H9 (cell line): ENCODE data around the gene USP46. TPM values are rescaled to one million over a fixed set of nuclear protein-coding genes. Genes with fewer than 3 reads are reported as not detected.

ENCODE experiments used
- DNase-seq: peaks from one replicate; pipeline ENCODE4 v3.0.0-alpha.2; 2017
- H2AFZ ChIP-seq: one replicate; pipeline ENCODE4 v1.6.1; 2013; ENCODE audit warnings: mild to moderate bottlenecking, low read length, control low read depth, moderate library complexity
- H2AK5ac ChIP-seq: 2 replicates; pipeline ENCODE4 v1.6.1; 2013; ENCODE audit warnings: low read length, control low read depth, mixed read lengths; ENCODE audit not compliant: insufficient read length
- H2BK120ac ChIP-seq: one replicate; pipeline ENCODE4 v1.6.1; 2013; ENCODE audit warnings: low read depth, mild to moderate bottlenecking, low read length, control low read depth, inconsistent platforms; ENCODE audit not compliant: poor library complexity, severe bottlenecking
- H2BK12ac ChIP-seq: 2 replicates; pipeline ENCODE4 v1.6.1; 2013; ENCODE audit warnings: low read length, control low read depth, mixed read lengths, low read depth; ENCODE audit not compliant: insufficient read length
- H2BK15ac ChIP-seq: 2 replicates; pipeline ENCODE4 v1.6.1; 2013; ENCODE audit warnings: low read depth, low read length, control low read depth
- H2BK20ac ChIP-seq: one replicate; pipeline ENCODE4 v1.6.1; 2013; ENCODE audit warnings: low read depth, mild to moderate bottlenecking, low read length, control low read depth, inconsistent platforms; ENCODE audit not compliant: poor library complexity, severe bottlenecking
- H2BK5ac ChIP-seq: 2 replicates; pipeline ENCODE4 v1.6.1; 2013; ENCODE audit warnings: low read length, control low read depth, mixed read lengths; ENCODE audit not compliant: insufficient read length
- H3K14ac ChIP-seq: 2 replicates; pipeline ENCODE4 v1.6.1; 2013; ENCODE audit warnings: low read length, control low read depth; ENCODE audit not compliant: insufficient read depth
- H3K18ac ChIP-seq: 2 replicates; pipeline ENCODE4 v1.6.1; 2013; ENCODE audit warnings: low read depth, mild to moderate bottlenecking, mixed read lengths, low read length, control low read depth; ENCODE audit not compliant: insufficient read length
- H3K23ac ChIP-seq: 2 replicates; pipeline ENCODE4 v1.6.1; 2013; ENCODE audit warnings: low read length, control low read depth, mixed read lengths, low read depth; ENCODE audit not compliant: insufficient read length
- H3K23me2 ChIP-seq: 2 replicates; pipeline ENCODE4 v1.6.1; 2013; ENCODE audit warnings: low read depth, mild to moderate bottlenecking, mixed read lengths, low read length, control low read depth; ENCODE audit not compliant: insufficient read length, poor library complexity, severe bottlenecking
- H3K27ac ChIP-seq: 2 replicates; pipeline ENCODE4 v1.5.1; 2013; ENCODE audit warnings: low read length, control low read depth, mixed read lengths, low read depth; ENCODE audit not compliant: insufficient read length
- H3K27me3 ChIP-seq: 2 replicates; pipeline ENCODE4 v1.6.1; 2013; ENCODE audit warnings: low read length, control low read depth, inconsistent platforms; ENCODE audit not compliant: insufficient read depth
- H3K4ac ChIP-seq: 2 replicates; pipeline ENCODE4 v1.6.1; 2013; ENCODE audit warnings: low read depth, mild to moderate bottlenecking, control low read depth, inconsistent platforms, low read length, moderate library complexity
- H3K4me1 ChIP-seq: 2 replicates; pipeline ENCODE4 v1.6.1; 2013; ENCODE audit warnings: low read length, control low read depth, inconsistent platforms; ENCODE audit not compliant: insufficient read depth
- H3K4me2 ChIP-seq: 2 replicates; pipeline ENCODE4 v1.6.1; 2013; ENCODE audit warnings: low read length, control low read depth, mixed read lengths; ENCODE audit not compliant: insufficient read length, insufficient read depth
- H3K56ac ChIP-seq: 2 replicates; pipeline ENCODE4 v1.6.1; 2013; ENCODE audit warnings: low read depth, mild to moderate bottlenecking, mixed read lengths, low read length, control low read depth; ENCODE audit not compliant: insufficient read length
- H3K79me1 ChIP-seq: 2 replicates; pipeline ENCODE4 v1.6.1; 2013; ENCODE audit warnings: low read depth, mild to moderate bottlenecking, moderate library complexity, low read length, control low read depth, inconsistent platforms; ENCODE audit not compliant: insufficient read depth, poor library complexity, severe bottlenecking
- H3K79me2 ChIP-seq: 2 replicates; pipeline ENCODE4 v1.6.1; 2013; ENCODE audit warnings: low read length, control low read depth, inconsistent platforms; ENCODE audit not compliant: insufficient read depth
- H3K9ac ChIP-seq: 2 replicates; pipeline ENCODE4 v1.6.1; 2013; ENCODE audit warnings: low read length, control low read depth, mixed read lengths; ENCODE audit not compliant: insufficient read length; ENCODE audit errors: extremely low read depth
- H3K9me3 ChIP-seq: one replicate; pipeline ENCODE4 v1.6.1; 2013; ENCODE audit warnings: low read depth, low read length, inconsistent platforms; ENCODE audit not compliant: control insufficient read depth
- H3T11ph ChIP-seq: one replicate; pipeline ENCODE4 v1.6.1; 2013; ENCODE audit warnings: mild to moderate bottlenecking, low read length, control low read depth, inconsistent platforms
- H4K20me1 ChIP-seq: one replicate; pipeline ENCODE4 v1.6.1; 2013; ENCODE audit not compliant: control insufficient read depth, insufficient read length, insufficient read depth
- H4K5ac ChIP-seq: 2 replicates; pipeline ENCODE4 v1.6.1; 2013; ENCODE audit warnings: low read depth, mild to moderate bottlenecking, mixed read lengths, low read length, control low read depth; ENCODE audit not compliant: insufficient read length
- H4K8ac ChIP-seq: replicated peaks from 2 replicates; pipeline ENCODE4 v1.6.1; 2013; ENCODE audit warnings: low read length, control low read depth, mixed read lengths, low read depth; ENCODE audit not compliant: insufficient read length
- H4K91ac ChIP-seq: 2 replicates; pipeline ENCODE4 v1.6.1; 2013; ENCODE audit warnings: low read depth, mild to moderate bottlenecking, moderate library complexity, mixed read lengths, low read length, control low read depth; ENCODE audit not compliant: insufficient read length
- H3K27ac Mint-ChIP-seq, 3 experiments: 2 replicates in 2 of 3; 3 replicates in 1 of 3; pipeline ENCODE4 v1.8.0; 2020 to 2021; ENCODE audit warnings: mixed read lengths in 3 of 3, mild to moderate bottlenecking in 1 of 3, moderate library complexity in 1 of 3
- H3K27me3 Mint-ChIP-seq: 2 replicates; pipeline ENCODE4 v1.8.0; 2021; ENCODE audit warnings: low read depth, mild to moderate bottlenecking, moderate library complexity, mixed read lengths
- H3K36me3 Mint-ChIP-seq, 3 experiments: 2 replicates in 2 of 3; 3 replicates in 1 of 3; pipeline ENCODE4 v1.8.0; 2020 to 2021; ENCODE audit warnings: low read depth in 3 of 3, mixed read lengths in 3 of 3; ENCODE audit not compliant: insufficient read depth in 1 of 3
- H3K4me1 Mint-ChIP-seq, 2 experiments: 2 replicates each; pipeline ENCODE4 v1.8.0; 2020; ENCODE audit warnings: mixed read lengths in 2 of 2
- H3K4me3 Mint-ChIP-seq, 2 experiments: 2 replicates in 1 of 2; 3 replicates in 1 of 2; pipeline ENCODE4 v1.8.0; 2020 to 2021; ENCODE audit warnings: mild to moderate bottlenecking in 2 of 2, mixed read lengths in 2 of 2, moderate library complexity in 1 of 2
- H3K9me3 Mint-ChIP-seq, 2 experiments: 2 replicates in 1 of 2; 3 replicates in 1 of 2; pipeline ENCODE4 v1.8.0; 2020; ENCODE audit warnings: mild to moderate bottlenecking in 2 of 2, mixed read lengths in 2 of 2, moderate library complexity in 1 of 2
- WGBS: extraction: QIAGEN DNeasy Blood & Tissue Kit; methylation state at CpG from one replicate; pipeline ENCODE4 v1.1.7; 2013; ENCODE audit warnings: missing lambda C conversion rate, low lambda C conversion rate, mixed read lengths; ENCODE audit not compliant: insufficient read length; ENCODE audit errors: extremely low coverage; 5-methylcytosine and 5-hydroxymethylcytosine counted together
- total RNA-seq: library from RNA; stranded (reverse); gene quantifications from 2 replicates; pipeline ENCODE4 v1.2.1, GENCODE V29; 2021
- TF ChIP-seq, protein P1 (sequence below): fragments of 200-600 bp; sonication (generic); conservative IDR thresholded peaks from 3 replicates; pipeline ENCODE4 v1.8.0; 2021; ENCODE audit warnings: antibody characterized with exemption, mild to moderate bottlenecking

The USP46 gene
- total RNA-seq, 1 experiment from 2014 or later, result 59.8 TPM

DNA sequence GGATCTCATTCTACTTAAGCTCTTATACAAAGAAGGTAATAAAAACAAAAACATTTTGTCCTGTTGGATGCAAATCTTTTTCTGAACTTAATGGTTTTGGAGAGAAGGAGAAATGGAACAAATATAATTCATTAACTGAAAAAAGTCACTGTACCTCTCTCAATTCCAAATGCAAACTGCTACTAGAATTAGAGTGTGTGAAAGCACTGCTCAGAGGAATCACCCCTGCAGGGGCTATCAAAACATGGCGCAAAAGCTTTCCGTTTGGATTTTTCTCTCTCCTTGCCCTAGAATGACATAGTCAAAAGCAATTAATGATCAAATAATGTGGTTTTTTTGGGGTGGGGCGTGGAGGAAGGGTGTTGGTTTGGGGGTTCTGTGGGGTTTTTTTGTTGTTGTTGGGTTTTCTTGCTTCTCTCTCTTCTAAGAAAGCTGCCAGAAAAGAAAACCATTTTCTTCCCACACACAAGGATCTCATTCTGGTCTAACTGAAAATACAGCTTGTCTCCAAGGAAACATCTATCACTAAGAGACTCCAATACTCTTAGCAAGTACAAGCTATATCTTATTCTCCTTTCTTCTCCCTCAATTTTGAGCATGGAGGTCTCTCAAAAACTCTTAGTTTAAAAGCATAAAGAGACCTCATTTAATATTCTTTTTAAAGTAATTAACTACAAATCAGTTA, 41.6 kb downstream of the USP46 start:
- Histone ChIP-seq H3K23me2 (no peaks in the 10 kb centered on the region), H2BK15ac (no peak overlapping the region), H3K79me2 (peaks cover 1% of the 10 kb centered on the region; the same call in 1 of the 2 replicates), H2BK5ac (no peak overlapping the region), H3K4me1 (no peaks in the 10 kb centered on the region), H2BK12ac (no peak overlapping the region), H2BK20ac (no peak overlapping the region), H4K8ac (no peak overlapping the region), H3K23ac (no peak overlapping the region), H3K4ac (no peak overlapping the region), H4K5ac (no peak overlapping the region), H2AK5ac (no peak overlapping the region), H3K56ac (no peak overlapping the region), H3K79me1 (peaks cover 6% of the 10 kb centered on the region), H2AFZ (no peak overlapping the region), H3K9ac (no peak overlapping the region), H2BK120ac (no peak overlapping the region), H3K4me2 (no peak overlapping the region), H3K27ac (no peak overlapping the region), H3K18ac (no peak overlapping the region), H4K20me1 (no peaks in the 10 kb centered on the region), H3K9me3 (no peaks in the 10 kb centered on the region), H3K27me3 (no peaks in the 10 kb centered on the region; the same call in 1 of the 2 replicates), H3T11ph (no peak overlapping the region), H3K14ac (no peak overlapping the region), H4K91ac (no peak overlapping the region)
- Mint-ChIP-seq H3K27me3 (no peaks in the 10 kb centered on the region), H3K4me1 (peaks cover 17 to 19% of the 10 kb centered on the region in 2 experiments), H3K27ac (no peak overlapping the region), H3K9me3 (peaks cover 0 to 3% of the 10 kb centered on the region in 2 experiments; a peak in 2 of 5 replicates), H3K4me3 (no peak overlapping the region), H3K36me3 (peaks cover 15 to 25% (median 24%) of the 10 kb centered on the region in 3 experiments)
- WGBS, result no CpG with 5 or more reads among the region's 3 CpGs
- no peak for DNase-seq
- TF ChIP-seq, protein P1, sequence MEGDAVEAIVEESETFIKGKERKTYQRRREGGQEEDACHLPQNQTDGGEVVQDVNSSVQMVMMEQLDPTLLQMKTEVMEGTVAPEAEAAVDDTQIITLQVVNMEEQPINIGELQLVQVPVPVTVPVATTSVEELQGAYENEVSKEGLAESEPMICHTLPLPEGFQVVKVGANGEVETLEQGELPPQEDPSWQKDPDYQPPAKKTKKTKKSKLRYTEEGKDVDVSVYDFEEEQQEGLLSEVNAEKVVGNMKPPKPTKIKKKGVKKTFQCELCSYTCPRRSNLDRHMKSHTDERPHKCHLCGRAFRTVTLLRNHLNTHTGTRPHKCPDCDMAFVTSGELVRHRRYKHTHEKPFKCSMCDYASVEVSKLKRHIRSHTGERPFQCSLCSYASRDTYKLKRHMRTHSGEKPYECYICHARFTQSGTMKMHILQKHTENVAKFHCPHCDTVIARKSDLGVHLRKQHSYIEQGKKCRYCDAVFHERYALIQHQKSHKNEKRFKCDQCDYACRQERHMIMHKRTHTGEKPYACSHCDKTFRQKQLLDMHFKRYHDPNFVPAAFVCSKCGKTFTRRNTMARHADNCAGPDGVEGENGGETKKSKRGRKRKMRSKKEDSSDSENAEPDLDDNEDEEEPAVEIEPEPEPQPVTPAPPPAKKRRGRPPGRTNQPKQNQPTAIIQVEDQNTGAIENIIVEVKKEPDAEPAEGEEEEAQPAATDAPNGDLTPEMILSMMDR, result no peak
